Pancreas (tissue), 10 donors: Measurements from ENCODE around the gene C14orf132. TPM values are rescaled to one million over a fixed set of nuclear protein-coding genes. Genes with fewer than 3 reads are reported as not detected.

Experiments
- ATAC-seq, 4 donors: fragments of 200-7000 bp; cut with Tn5 transposase; one replicate each; pipeline versions ENCODE4 v1.8.0 to v1.9.1; 2020; ENCODE audit warnings: mild to moderate bottlenecking in 4 of 4, moderate library complexity in 4 of 4
- DNase-seq, 6 donors: peaks; one replicate each; pipeline ENCODE4 v3.0.0-alpha.2; 2020
- FAIRE-seq: peaks from 2 replicates; lab custom pipeline; 2012; peaks lifted over from hg19 to GRCh38; lab: Jason Lieb, UNC
- H3K27ac ChIP-seq, 4 donors: fragments of 200-600 bp; sonication (generic); 1 replicate in 3 of 4; 2 replicates in 1 of 4; pipeline versions ENCODE4 v1.5.0 to v1.8.0; 2020
- H3K27me3 ChIP-seq, 4 donors: fragments of 200-600 bp; one replicate each; pipeline ENCODE4 v1.8.0; 2021
- H3K36me3 ChIP-seq, 3 donors: fragments of 200-600 bp; sonication (generic) in 1 of 3; one replicate each; pipeline versions ENCODE4 v1.5.0 to v1.8.0; 2020 to 2021
- H3K4me1 ChIP-seq, 3 donors: fragments of 200-600 bp; one replicate each; pipeline ENCODE4 v1.8.0; 2021
- H3K4me3 ChIP-seq, 4 donors: fragments of 200-600 bp; sonication (generic) in 2 of 4; one replicate each; pipeline versions ENCODE4 v1.5.0 to v1.8.0; 2020 to 2021
- H3K9me3 ChIP-seq, 4 donors: fragments of 200-600 bp; one replicate each; pipeline ENCODE4 v1.8.0; 2021
- WGBS, 2 donors: extraction: QIAGEN DNeasy Blood & Tissue Kit; methylation state at CpG; one replicate each; pipeline ENCODE4 v1.1.7; 2013; 5-methylcytosine and 5-hydroxymethylcytosine counted together
- intact Hi-C, 3 donors: fragments of 100-400 bp; cut with DNase I; formaldehyde crosslinking; loops; one replicate each; pipeline versions ENCODE4 v1.11.1 to v1.14.2; 2022
- polyA plus RNA-seq, 2 donors: library from polyadenylated mRNA; stranded (reverse); fragments of 200-250 nt; gene quantifications; one replicate each; pipeline ENCODE4 v1.2.3, GENCODE V29; 2013
- total RNA-seq, 6 donors: library from RNA; stranded (reverse); fragmentation: NEBNext Ultra II Directional in 4 of 6; extraction: Animal tissue kit (Norgen Biotek cat#: 25700) in 4 of 6; gene quantifications; one replicate each; pipeline versions ENCODE4 v1.2.1 to v1.2.4, GENCODE V29; 2021 to 2023
- TF ChIP-seq, protein P1 (sequence below), 4 donors: fragments of 200-600 bp; sonication (generic) in 3 of 4; IDR thresholded peaks; one replicate each; pipeline versions ENCODE4 v1.5.0 to v1.8.0; 2021; ENCODE audit warnings: antibody characterized with exemption in 4 of 4
- donor health status: healthy with polysubstance abuse.
- donor health status: DM: no; HTN: no; CAD: no; lungs with moderate emphysema.
- donor health status: DM: no; HTN: no; CAD: no.
- donor health status: control.
- donor health status: control.
- donor health status: Bipolar disorder and iron deficiency.
- donor health status: DM: yes; HTN: yes; CAD: no.
- donor health status: DM: no; HTN: no; CAD: no.
- donor health status: DM: no; HTN: no; CAD: no.
- donor health status: DM: yes; HTN: yes; CAD: no.

C14orf132 gene
- total and polyA plus RNA-seq, 8 donors = 1.5 to 11.7 (median 3.7) TPM

- no peaks in the 10 kb centered on the region for H3K4me1 ChIP-seq
- 47 to 67% methylated on average over 2 of the region's 2 CpGs for WGBS, 2 donors
- TF ChIP-seq, protein P1, sequence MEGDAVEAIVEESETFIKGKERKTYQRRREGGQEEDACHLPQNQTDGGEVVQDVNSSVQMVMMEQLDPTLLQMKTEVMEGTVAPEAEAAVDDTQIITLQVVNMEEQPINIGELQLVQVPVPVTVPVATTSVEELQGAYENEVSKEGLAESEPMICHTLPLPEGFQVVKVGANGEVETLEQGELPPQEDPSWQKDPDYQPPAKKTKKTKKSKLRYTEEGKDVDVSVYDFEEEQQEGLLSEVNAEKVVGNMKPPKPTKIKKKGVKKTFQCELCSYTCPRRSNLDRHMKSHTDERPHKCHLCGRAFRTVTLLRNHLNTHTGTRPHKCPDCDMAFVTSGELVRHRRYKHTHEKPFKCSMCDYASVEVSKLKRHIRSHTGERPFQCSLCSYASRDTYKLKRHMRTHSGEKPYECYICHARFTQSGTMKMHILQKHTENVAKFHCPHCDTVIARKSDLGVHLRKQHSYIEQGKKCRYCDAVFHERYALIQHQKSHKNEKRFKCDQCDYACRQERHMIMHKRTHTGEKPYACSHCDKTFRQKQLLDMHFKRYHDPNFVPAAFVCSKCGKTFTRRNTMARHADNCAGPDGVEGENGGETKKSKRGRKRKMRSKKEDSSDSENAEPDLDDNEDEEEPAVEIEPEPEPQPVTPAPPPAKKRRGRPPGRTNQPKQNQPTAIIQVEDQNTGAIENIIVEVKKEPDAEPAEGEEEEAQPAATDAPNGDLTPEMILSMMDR (IDR thresholded peaks at IDR 0.05) = no peak
- no peaks in the 10 kb centered on the region for H3K9me3 ChIP-seq
- H3K27me3 ChIP-seq = no peaks in the 10 kb centered on the region
- ATAC-seq (no peak), DNase-seq (no peak), FAIRE-seq (no peak)
- H3K4me3 ChIP-seq = no peak overlapping the region
- H3K36me3 ChIP-seq = no peaks in the 10 kb centered on the region
- intact Hi-C loops = no loop called here
- no peak overlapping the region for H3K27ac ChIP-seq
Measured at GRCh38 chr14:96130854-96131253, 91.7 kb downstream of the C14orf132 start.

DNA sequence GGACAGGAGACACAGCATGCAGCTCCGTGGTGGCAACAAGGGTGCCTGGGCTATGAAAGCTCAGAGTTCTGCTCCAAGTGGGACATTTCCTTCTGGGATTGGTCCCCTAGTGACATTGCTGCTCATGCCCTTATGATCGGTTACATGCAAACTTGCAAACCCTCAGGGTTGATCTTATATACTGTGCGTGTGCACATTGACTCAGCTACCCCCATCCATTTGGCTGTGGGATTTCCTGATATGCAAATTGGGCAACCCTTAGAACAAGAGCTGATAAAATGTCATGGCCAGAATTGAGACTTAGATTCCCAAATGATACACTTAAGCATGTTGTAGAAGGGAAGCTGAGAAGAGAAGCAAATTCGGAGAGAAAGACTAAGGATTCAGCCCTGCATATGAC lies 92.7 kb downstream of the C14orf132 start:
- Histone ChIP-seq H3K36me3 (no peaks in the 10 kb centered on the region), H3K9me3 (no peaks in the 10 kb centered on the region), H3K4me1 (no peaks in the 10 kb centered on the region), H3K27ac (no peak overlapping the region), H3K27me3 (no peaks in the 10 kb centered on the region), H3K4me3 (no peak overlapping the region)
- ATAC-seq (no peak), DNase-seq (no peak), FAIRE-seq (no peak)
- TF ChIP-seq, protein P1 (IDR thresholded peaks at IDR 0.05) = no peak
- intact Hi-C loops = no loop called here
- 66% methylated on average over 4 of the region's 4 CpGs for WGBS, 2 donors

DNA sequence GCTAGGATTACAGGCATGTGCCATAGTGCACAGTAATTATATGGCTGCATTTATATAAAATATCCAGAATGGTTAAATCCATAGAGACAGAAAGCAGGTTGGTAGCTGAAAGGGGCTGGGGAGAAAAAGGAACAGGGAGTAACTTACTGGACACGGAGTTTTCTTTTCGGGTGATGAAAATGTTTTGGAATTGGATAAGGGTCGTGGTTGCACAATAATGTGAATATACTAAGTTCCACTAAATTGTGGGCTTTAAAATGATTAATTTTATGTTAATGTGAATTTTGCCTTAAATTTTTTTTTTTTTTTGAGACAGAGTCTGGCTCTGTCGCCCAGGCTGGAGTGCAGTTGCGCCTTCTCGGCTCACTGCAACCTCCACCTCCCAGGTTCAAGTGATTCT lies 95.3 kb downstream of the C14orf132 start:
- no peak overlapping the region for H3K4me3 ChIP-seq
- DNase-seq = no peak
- no peaks in the 10 kb centered on the region for H3K36me3 ChIP-seq
- H3K4me1 ChIP-seq = no peaks in the 10 kb centered on the region
- no peak for ATAC-seq
- no peaks in the 10 kb centered on the region for H3K9me3 ChIP-seq
- peak overlapping the region in 1 of 4 donors; percentile 13 for H3K27ac ChIP-seq
- TF ChIP-seq, protein P1 (IDR thresholded peaks at IDR 0.05) = no peak
- intact Hi-C loops = no loop called here
- no peaks in the 10 kb centered on the region for H3K27me3 ChIP-seq
- 78 to 88% methylated on average over 6 of the region's 6 CpGs for WGBS, 2 donors
- FAIRE-seq = no peak

- intact Hi-C loops = no loop called here
- 61 to 64% methylated on average over 8 of the region's 8 CpGs for WGBS, 2 donors
Measured at GRCh38 chr14:96135285-96135684, 96.1 kb downstream of the C14orf132 start.

DNA sequence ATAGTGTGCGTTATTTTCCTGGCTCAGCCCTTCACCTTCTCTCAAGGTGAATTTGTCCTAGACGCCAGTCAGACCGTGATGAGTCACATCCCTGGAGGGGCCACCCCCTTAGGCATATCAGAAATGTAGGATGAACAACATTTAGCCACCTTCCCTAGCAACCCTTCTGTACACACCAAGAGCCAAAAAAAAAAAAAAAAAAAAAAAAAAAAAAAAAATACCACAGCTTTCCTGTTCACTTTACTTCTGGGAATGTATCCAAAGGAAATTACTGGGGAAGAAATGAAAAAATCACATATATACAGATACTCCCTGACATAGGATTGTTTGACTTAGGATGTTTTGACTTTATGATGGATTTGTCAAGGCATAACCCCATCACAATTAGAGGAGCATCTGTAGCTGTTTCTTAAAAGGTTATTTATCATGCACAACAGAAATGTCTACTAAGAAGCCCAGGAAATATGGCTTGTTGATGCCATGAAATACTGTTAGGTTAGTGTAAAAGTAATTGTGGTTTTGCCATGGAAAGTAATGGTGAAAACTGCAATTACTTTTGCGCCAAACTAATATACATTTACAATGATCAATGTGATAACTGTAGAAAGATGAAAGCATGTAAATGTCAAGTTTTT lies 97.3 kb downstream of the C14orf132 start:
- TF ChIP-seq, protein P1 (IDR thresholded peaks at IDR 0.05) = no peak
- no peaks in the 10 kb centered on the region for H3K4me1 ChIP-seq
- no peaks in the 10 kb centered on the region for H3K36me3 ChIP-seq
- no peaks in the 10 kb centered on the region for H3K27me3 ChIP-seq
- no peaks in the 10 kb centered on the region for H3K9me3 ChIP-seq
- no peak overlapping the region for H3K4me3 ChIP-seq
- FAIRE-seq = no peak
- H3K27ac ChIP-seq = no peak overlapping the region
- peak in 3 of 4 donors; percentile 49 to 53 (median 51) for ATAC-seq
- DNase-seq = no peak
- WGBS, 2 donors = 43 to 44% methylated on average over 4 of the region's 4 CpGs
- intact Hi-C loops = no loop called here

More at GRCh38 chr14:96135285-96135684, 96.1 kb downstream of the C14orf132 start:
- no peaks in the 10 kb centered on the region for H3K4me1 ChIP-seq
- H3K36me3 ChIP-seq = no peaks in the 10 kb centered on the region
- TF ChIP-seq, protein P1 (IDR thresholded peaks at IDR 0.05) = no peak
- ATAC-seq (peak in 3 of 4 donors; percentile 44 to 51 (median 50)), FAIRE-seq (no peak), DNase-seq (no peak)
- no peak overlapping the region for H3K4me3 ChIP-seq
- peak overlapping the region in 2 of 4 donors; percentile 8 to 30 for H3K27ac ChIP-seq
- H3K9me3 ChIP-seq = no peaks in the 10 kb centered on the region
- no peaks in the 10 kb centered on the region for H3K27me3 ChIP-seq
